GM12878 (cell line): ENCODE measurements around the gene CCDC85B. TPM values are rescaled to one million over a fixed set of nuclear protein-coding genes. Genes with fewer than 3 reads are reported as not detected.

Experiments used
- ATAC-seq: fragments of 200-7000 bp; cut with Tn5 transposase; 3 replicates; pipeline ENCODE4 v1.9.1; 2020; ENCODE audit warnings: mild to moderate bottlenecking, moderate library complexity
- BruUV-seq: library from RNA; stranded (reverse); fragments of 400-500 nt; replicated peaks from 2 replicates; lab custom pipeline; 2021; lab: Mats Ljungman, UMichigan
- CTCF ChIA-PET: fragments of 300-600 bp; sonication (Branson Sonifier 250); formaldehyde crosslinking; extraction: SDS; loops from one replicate; lab custom pipeline; 2021; ENCODE audit warnings: inconsistent platforms; lab: Yijun Ruan, JAX
- POLR2A ChIA-PET: fragments of 350-600 bp; formaldehyde crosslinking; extraction: SDS; loops from one replicate; lab custom pipeline; 2021; ENCODE audit warnings: inconsistent platforms; lab: Charles Lee
- RAD21 ChIA-PET: fragments of 300-600 bp; sonication (Branson Sonifier 250); formaldehyde crosslinking; loops from one replicate; lab custom pipeline; 2023; ENCODE audit warnings: antibody characterized with exemption; ENCODE audit not compliant: unreplicated experiment; lab: Charles Lee
- SMC1A ChIA-PET: fragments of 300-600 bp; sonication (Branson Sonifier 250); formaldehyde crosslinking; loops from one replicate; lab custom pipeline; 2023; ENCODE audit not compliant: unreplicated experiment, uncharacterized antibody; lab: Charles Lee
- DNase-seq: peaks from one replicate; pipeline ENCODE4 v3.0.0-alpha.2; 2011; ENCODE audit warnings: low read depth, low spot score
- FAIRE-seq: peaks from 3 replicates; lab custom pipeline; 2011; peaks lifted over from hg19 to GRCh38; lab: Jason Lieb, UNC
- H2AFZ ChIP-seq: 2 replicates; pipeline ENCODE4 v1.6.0; 2011; ENCODE audit warnings: low read depth, low read length, control low read depth; ENCODE audit not compliant: control insufficient read depth
- H3K27ac ChIP-seq: 2 replicates; pipeline ENCODE4 v1.5.1; 2011; ENCODE audit warnings: control low read depth; ENCODE audit not compliant: control insufficient read depth, insufficient read depth
- H3K27me3 ChIP-seq, 2 experiments: replicated peaks in 1 of 2; 2 replicates each; pipeline versions ENCODE4 v1.6.0 to v1.6.1; 2011; ENCODE audit warnings: low read length in 1 of 2; ENCODE audit not compliant: control insufficient read depth in 2 of 2, insufficient read depth in 2 of 2
- H3K36me3 ChIP-seq, 2 experiments: 2 replicates each; pipeline ENCODE4 v1.5.1; 2011; ENCODE audit warnings: low read length in 1 of 2; ENCODE audit not compliant: control insufficient read depth in 2 of 2, insufficient read depth in 2 of 2
- H3K4me1 ChIP-seq: 2 replicates; pipeline ENCODE4 v1.6.1; 2011; ENCODE audit warnings: mild to moderate bottlenecking, low read length, moderate library complexity, mixed read lengths; ENCODE audit not compliant: control insufficient read depth, insufficient read depth
- H3K4me2 ChIP-seq: 2 replicates; pipeline ENCODE4 v1.6.0; 2011; ENCODE audit warnings: control low read depth; ENCODE audit not compliant: control insufficient read depth, insufficient read depth
- H3K4me3 ChIP-seq: fragments of 200-600 bp; sonication (generic); 2 replicates; pipeline ENCODE4 v1.5.1; 2016
- H3K79me2 ChIP-seq: 2 replicates; pipeline ENCODE4 v1.6.0; 2011; ENCODE audit warnings: low read length; ENCODE audit not compliant: control insufficient read depth, insufficient read depth
- H3K9ac ChIP-seq: 2 replicates; pipeline ENCODE4 v1.8.0; 2011; ENCODE audit warnings: low read length, control low read depth, mixed read lengths; ENCODE audit not compliant: control insufficient read depth, insufficient read depth
- H3K9me3 ChIP-seq: replicated peaks from 3 replicates; pipeline ENCODE4 v1.5.1; 2011; ENCODE audit warnings: mild to moderate bottlenecking, low read length; ENCODE audit not compliant: control insufficient read depth, insufficient read depth
- H4K20me1 ChIP-seq: 2 replicates; pipeline ENCODE4 v1.6.0; 2011; ENCODE audit not compliant: control insufficient read depth, insufficient read depth
- DPF2 ChIP-seq: fragments of 450-650 bp; IDR thresholded peaks from 2 replicates; pipeline ENCODE4 v1.6.1; 2017; ENCODE audit warnings: mild to moderate bottlenecking
- GATAD2B ChIP-seq: fragments of 450-650 bp; conservative IDR thresholded peaks from 2 replicates; pipeline ENCODE4 v1.6.1; 2017; ENCODE audit warnings: low read depth, mild to moderate bottlenecking, moderate library complexity
- MYC ChIP-seq: IDR thresholded peaks from 2 replicates; pipeline ENCODE4 v1.6.1; 2011; ENCODE audit warnings: mild to moderate bottlenecking, low read length, moderate library complexity, inconsistent platforms; ENCODE audit not compliant: insufficient read depth, insufficient replicate concordance, insufficient read length, severe bottlenecking
- NFXL1 ChIP-seq: fragments of 450-650 bp; IDR thresholded peaks from 2 replicates; pipeline ENCODE4 v1.6.1; 2017; ENCODE audit warnings: antibody characterized with exemption, mild to moderate bottlenecking, borderline replicate concordance
- NR2C1 ChIP-seq: fragments of 450-650 bp; IDR thresholded peaks from 2 replicates; pipeline ENCODE4 v1.6.1; 2017; ENCODE audit warnings: antibody characterized with exemption, mild to moderate bottlenecking, moderate library complexity
- NRF1 ChIP-seq: conservative IDR thresholded peaks from 2 replicates; pipeline ENCODE4 v1.6.1; 2011; ENCODE audit warnings: mild to moderate bottlenecking, low read depth, low read length, improper control_type of control experiment
- PAX8 ChIP-seq: fragments of 450-650 bp; IDR thresholded peaks from 2 replicates; pipeline ENCODE4 v1.6.1; 2017; ENCODE audit warnings: mild to moderate bottlenecking, moderate library complexity
- POLR2AphosphoS2 ChIP-seq: IDR thresholded peaks from 2 replicates; pipeline ENCODE4 v1.6.1; 2011; ENCODE audit warnings: low read depth, mild to moderate bottlenecking, low read length, improper control_type of control experiment, moderate library complexity
- SIX5 ChIP-seq: IDR thresholded peaks from 2 replicates; pipeline ENCODE4 v1.6.1; 2011; ENCODE audit warnings: mild to moderate bottlenecking, low read depth, low read length, moderate library complexity; ENCODE audit not compliant: severe bottlenecking
- SP1 ChIP-seq: IDR thresholded peaks from one replicate; pipeline ENCODE4 v1.6.1; 2011; ENCODE audit warnings: low read depth, low read length
- TCF12 ChIP-seq: IDR thresholded peaks from 2 replicates; pipeline ENCODE4 v1.6.1; 2011; ENCODE audit warnings: low read depth, mild to moderate bottlenecking, low read length
- YBX1 ChIP-seq: fragments of 450-650 bp; IDR thresholded peaks from 2 replicates; pipeline ENCODE4 v1.6.1; 2016; ENCODE audit warnings: antibody characterized with exemption
- ZNF622 ChIP-seq: fragments of 450-650 bp; IDR thresholded peaks from 2 replicates; pipeline ENCODE4 v1.6.1; 2017; ENCODE audit warnings: mild to moderate bottlenecking, inconsistent platforms
- ZSCAN29 ChIP-seq: fragments of 450-650 bp; IDR thresholded peaks from 2 replicates; pipeline ENCODE4 v1.6.1; 2017; ENCODE audit warnings: mild to moderate bottlenecking, moderate library complexity
- WGBS: methylation state at CpG from one replicate; pipeline ENCODE4 v1.1.6; 2016; ENCODE audit warnings: low lambda C conversion rate; ENCODE audit not compliant: insufficient replicate concordance, insufficient coverage; ENCODE audit errors: missing lambda C conversion rate; 5-methylcytosine and 5-hydroxymethylcytosine counted together
- in situ Hi-C: fragments of 300-500 bp; cut with MboI; formaldehyde crosslinking; loops from 9 replicates; pipeline ENCODE4 v1.14.3; 2018; ENCODE audit warnings: mixed read lengths
- intact Hi-C: fragments of 100-400 bp; cut with micrococcal nuclease; formaldehyde crosslinking; loops from one replicate; pipeline ENCODE4 v1.14.2; 2022; ENCODE audit not compliant: unreplicated experiment
- polyA plus RNA-seq, 11 experiments: library from polyadenylated mRNA; depleted of rRNA in 4 of 11; unstranded in 6 of 11; stranded (reverse) in 5 of 11; fragments of >200 nt; fragmentation: Nextera tagmentation in 4 of 11; fragmentation: Illumina TruSeq in 1 of 11; extraction: Ambion mirVana in 4 of 11; extraction: Trizol in 1 of 11; gene quantifications; 1 replicate in 1 of 11; 2 replicates in 10 of 11; pipeline versions ENCODE4 v1.2.1 to v1.2.3, GENCODE V29; 2011 to 2016; ENCODE audit warnings: inconsistent platforms in 2 of 11, missing spikeins in 2 of 11, low read depth in 1 of 11
- total RNA-seq, 4 experiments: library from RNA; depleted of rRNA in 3 of 4; stranded (reverse); fragments of >200 nt in 3 of 4; fragmentation: Illumina TruSeq in 1 of 4; extraction: Trizol in 1 of 4; gene quantifications; 2 replicates each; pipeline versions ENCODE4 v1.2.1 to v1.2.3, GENCODE V29; 2013 to 2021
- TF ChIP-seq, protein P1 (sequence below): IDR thresholded peaks from 2 replicates; pipeline ENCODE4 v1.6.1; 2012; ENCODE audit warnings: low read depth, low read length, improper control_type of control experiment

Gene CCDC85B
- total and polyA plus RNA-seq, 10 of the 15 experiments (the other 5 are each of a cell fraction or from before 2014, with no cell fraction given): 0.32 to 114 (median 49.5) TPM

DNA sequence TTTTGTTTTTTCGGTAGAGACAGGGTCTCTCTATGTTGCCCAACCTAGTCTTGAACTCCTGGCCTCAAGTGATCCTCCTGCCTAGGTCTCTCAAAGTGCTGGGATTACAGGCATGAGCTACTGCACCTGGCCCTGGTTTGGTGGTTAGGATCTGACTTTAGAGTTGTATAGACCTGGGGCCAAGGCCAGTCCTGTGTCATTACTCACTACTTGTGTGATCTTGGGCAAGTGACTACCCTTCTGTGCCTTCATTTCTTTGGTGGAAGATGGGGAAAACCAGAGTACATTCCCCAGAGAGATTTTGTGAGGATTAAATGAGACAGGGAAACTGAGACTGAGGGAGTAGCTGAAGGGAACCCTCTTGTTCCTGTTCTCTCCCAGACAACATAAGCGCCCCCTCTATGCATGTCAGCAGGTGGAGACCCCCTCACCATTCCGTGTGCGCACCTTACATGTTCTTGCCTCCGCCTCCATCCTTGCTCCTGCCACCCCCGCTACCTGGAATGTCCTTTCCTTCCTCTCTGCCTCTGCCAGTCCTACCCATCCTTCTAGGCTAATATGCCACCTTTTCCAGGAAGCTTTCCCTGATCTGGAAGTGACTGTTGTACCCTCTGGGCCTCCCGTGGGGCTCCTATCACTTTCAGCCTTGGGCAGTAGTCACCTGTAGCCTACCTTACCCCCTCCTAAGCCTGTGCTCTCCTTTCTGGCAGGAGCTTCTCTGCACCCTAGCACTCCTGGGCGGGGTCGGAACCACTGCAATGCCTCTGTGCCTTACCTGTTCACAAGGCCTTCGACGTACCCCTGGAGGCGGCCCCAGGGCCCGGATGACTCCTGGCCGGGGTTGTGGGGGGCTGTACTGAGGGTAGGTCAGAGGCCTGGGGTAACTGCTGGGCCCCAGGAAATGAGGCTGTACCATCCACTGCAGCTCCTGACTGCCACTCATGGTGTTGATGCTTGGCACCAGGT, 5.8 kb downstream of the CCDC85B start:
- TF ChIP-seq POLR2AphosphoS2 (no peak), ZNF622 (no peak), PAX8 (no peak), GATAD2B (no peak), NFXL1 (no peak), NR2C1 (no peak), DPF2 (no peak), YBX1 (no peak), MYC (no peak), SP1 (no peak), TCF12 (0 out of 2 replicates have a peak, but pooled peaks have one; percentile 19), NRF1 (no peak), ZSCAN29 (peak; percentile 79), SIX5 (no peak)
- TF ChIP-seq, protein P1, sequence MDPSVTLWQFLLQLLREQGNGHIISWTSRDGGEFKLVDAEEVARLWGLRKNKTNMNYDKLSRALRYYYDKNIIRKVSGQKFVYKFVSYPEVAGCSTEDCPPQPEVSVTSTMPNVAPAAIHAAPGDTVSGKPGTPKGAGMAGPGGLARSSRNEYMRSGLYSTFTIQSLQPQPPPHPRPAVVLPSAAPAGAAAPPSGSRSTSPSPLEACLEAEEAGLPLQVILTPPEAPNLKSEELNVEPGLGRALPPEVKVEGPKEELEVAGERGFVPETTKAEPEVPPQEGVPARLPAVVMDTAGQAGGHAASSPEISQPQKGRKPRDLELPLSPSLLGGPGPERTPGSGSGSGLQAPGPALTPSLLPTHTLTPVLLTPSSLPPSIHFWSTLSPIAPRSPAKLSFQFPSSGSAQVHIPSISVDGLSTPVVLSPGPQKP: no peak
- DNase-seq (no peak), FAIRE-seq (no peak), ATAC-seq (no peak)
- Histone ChIP-seq H3K36me3 (no peaks in the 10 kb centered on the region), H3K9ac (no peak overlapping the region), H3K79me2 (peaks cover 38% of the 10 kb centered on the region), H3K4me1 (peaks cover 20% of the 10 kb centered on the region), H4K20me1 (no peaks in the 10 kb centered on the region), H3K4me2 (no peak overlapping the region), H3K9me3 (no peaks in the 10 kb centered on the region), H3K27ac (no peak overlapping the region), H3K4me3 (no peak overlapping the region), H2AFZ (no peak overlapping the region), H3K27me3 (no peaks in the 10 kb centered on the region)
- in situ Hi-C loops: no loop called here
- intact Hi-C loops: loop anchor here (10.0 kb wide), 1 partner anchor 238 kb away; no protein-coding TSS in a partner anchor
- ChIA-PET RAD21 (no interaction called here), SMC1A (interaction anchor here (0.9 to 1.1 kb wide), 3 partner anchors 10 to 32 kb away, joined by 3 to 4 read pairs (median 4); no protein-coding TSS in a partner anchor), CTCF (interaction anchor here (1.8 to 6.5 kb wide), 4 partner anchors 7 to 185 kb away, joined by 3 to 67 read pairs (median 21); partner anchors contain the start of genes CCDC85B, FIBP and KAT5), POLR2A (interaction anchor here (0.6 to 3.6 kb wide), 4 partner anchors 7 to 240 kb away, joined by 3 to 62 read pairs (median 4); partner anchors contain the start of genes CCDC85B and FIBP)
- BruUV-seq: TSS peak; percentile 25
- WGBS: 75% methylated on average over 14 of the region's 14 CpGs
